ENCODE measurements around the gene SORCS2. TPM values are rescaled to one million over a fixed set of nuclear protein-coding genes. Genes with fewer than 3 reads are reported as not detected.

Gene SORCS2
- 1 to 10 TPM in 5 of 6 experiments, under 1 TPM in 1; 0.18 to 6.2 (median 3.1) TPM for total RNA-seq
- long read RNA-seq: 0 reads

DNA sequence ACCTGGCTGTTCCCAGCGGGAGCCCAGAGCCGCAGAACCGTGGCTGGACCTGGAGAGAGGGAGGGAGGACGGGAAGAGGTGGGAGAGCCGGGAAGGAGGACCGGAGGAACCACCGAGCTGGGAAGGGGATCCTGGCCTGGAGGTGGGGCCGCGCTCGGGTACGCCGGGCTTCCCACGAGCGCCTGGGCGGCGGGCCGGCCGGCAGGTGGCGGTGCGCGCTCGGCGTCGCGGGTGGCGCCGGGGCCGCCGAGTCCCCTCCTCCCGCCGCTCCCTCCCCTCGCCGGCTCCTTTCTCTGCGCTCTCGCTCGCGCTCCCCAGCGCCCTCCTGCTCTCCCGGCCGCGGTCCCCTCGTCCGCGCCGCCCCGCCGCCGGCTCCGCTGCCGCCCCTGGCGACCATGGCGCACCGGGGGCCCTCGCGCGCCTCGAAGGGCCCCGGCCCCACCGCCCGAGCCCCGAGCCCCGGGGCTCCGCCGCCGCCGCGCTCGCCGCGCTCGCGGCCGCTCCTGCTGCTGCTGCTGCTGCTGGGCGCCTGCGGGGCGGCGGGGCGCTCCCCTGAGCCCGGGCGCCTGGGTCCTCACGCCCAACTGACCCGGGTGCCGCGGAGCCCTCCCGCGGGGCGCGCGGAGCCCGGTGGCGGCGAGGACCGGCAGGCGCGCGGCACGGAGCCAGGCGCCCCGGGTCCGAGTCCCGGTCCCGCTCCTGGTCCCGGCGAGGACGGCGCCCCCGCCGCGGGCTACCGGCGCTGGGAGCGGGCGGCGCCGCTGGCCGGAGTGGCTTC, at the start of gene SORCS2:
TSS of gene SORCS2 (plus strand) at position 287 of the 778 bp plus-strand sequence.
- no peak within 1 kb of the TSS for H3K27ac ChIP-seq
- intact Hi-C loops (cut with DNase I): loop anchor here (5.0 to 10.0 kb wide), 3 partner anchors 105 to 602 kb away; no protein-coding TSS in a partner anchor
- H3K4me3 ChIP-seq: peak within 1 kb of the TSS; percentile 46 to 50 (median 47)
- H3K9me3 ChIP-seq: no peaks in the 10 kb centered on the region
- no peaks in the 10 kb centered on the region for H3K36me3 ChIP-seq
- 3% methylated on average over 8 of the region's 116 CpGs for WGBS (ENCODE audit: insufficient coverage, low coverage, low lambda C conversion rate, missing lambda C conversion rate)
- no peaks in the 10 kb centered on the region for H3K27me3 ChIP-seq
- no peak for TF ChIP-seq POLR2A (IDR thresholded peaks at IDR 0.05)
- TF ChIP-seq, protein P1, sequence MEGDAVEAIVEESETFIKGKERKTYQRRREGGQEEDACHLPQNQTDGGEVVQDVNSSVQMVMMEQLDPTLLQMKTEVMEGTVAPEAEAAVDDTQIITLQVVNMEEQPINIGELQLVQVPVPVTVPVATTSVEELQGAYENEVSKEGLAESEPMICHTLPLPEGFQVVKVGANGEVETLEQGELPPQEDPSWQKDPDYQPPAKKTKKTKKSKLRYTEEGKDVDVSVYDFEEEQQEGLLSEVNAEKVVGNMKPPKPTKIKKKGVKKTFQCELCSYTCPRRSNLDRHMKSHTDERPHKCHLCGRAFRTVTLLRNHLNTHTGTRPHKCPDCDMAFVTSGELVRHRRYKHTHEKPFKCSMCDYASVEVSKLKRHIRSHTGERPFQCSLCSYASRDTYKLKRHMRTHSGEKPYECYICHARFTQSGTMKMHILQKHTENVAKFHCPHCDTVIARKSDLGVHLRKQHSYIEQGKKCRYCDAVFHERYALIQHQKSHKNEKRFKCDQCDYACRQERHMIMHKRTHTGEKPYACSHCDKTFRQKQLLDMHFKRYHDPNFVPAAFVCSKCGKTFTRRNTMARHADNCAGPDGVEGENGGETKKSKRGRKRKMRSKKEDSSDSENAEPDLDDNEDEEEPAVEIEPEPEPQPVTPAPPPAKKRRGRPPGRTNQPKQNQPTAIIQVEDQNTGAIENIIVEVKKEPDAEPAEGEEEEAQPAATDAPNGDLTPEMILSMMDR (IDR thresholded peaks at IDR 0.05): peak; percentile 59 to 92 (median 76)
- H3K4me1 ChIP-seq: peaks cover 0 to 14% (median 0%) of the 10 kb centered on the region in 4 donors
- DNase-seq (peak; percentile 67 to 78 (median 74)), ATAC-seq (peak; percentile 86 to 94 (median 90))

DNA sequence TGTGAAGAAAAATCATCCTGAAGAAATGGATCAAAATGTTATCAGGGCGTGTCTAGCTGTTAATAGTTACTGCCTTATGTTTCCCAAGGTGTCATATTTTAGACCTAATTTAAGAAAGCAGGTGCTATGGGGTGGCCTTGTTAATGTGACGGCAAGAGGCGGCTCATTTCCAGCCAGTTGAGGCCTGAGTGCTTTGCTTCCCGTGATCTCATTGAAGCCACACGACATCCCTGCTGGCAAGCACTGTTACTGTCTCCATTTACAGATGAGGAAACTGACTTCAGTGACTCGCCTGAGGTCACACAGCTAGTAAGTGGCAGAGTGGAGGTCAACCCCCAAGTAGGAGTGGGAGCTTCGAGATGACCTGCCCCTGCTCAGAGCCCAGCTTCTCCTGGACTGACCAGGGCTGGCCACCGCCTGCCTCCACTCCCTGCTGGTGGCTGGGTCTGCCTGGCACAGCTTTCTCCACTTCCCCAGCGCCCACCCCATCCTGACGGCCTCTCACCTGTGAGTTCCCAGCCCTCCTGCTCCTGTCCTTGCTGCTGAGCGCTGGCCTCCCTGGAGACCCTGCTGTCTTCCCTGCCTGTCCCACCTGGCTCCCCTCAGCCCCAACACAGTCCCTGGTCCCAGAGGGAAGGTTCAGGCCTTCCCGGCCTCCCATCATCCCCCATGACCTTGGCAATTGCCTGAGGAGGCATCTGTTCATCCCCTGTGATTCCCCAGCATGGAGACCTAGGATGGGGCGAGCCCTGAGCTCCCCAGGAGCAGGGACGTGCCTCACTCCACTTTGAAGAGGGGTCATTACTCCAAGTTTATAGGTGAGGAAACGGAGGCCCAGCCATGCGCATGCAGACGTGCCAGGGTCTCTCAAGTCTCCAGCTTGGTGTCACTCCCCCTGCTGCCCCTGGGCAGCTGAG, 47.7 kb upstream of the SORCS2 start:
- DNase-seq (no peak), ATAC-seq (no peak)
- Histone ChIP-seq H3K4me3 (no peak overlapping the region), H3K4me1 (no peaks in the 10 kb centered on the region), H3K36me3 (no peaks in the 10 kb centered on the region), H3K27me3 (no peaks in the 10 kb centered on the region), H3K9me3 (no peaks in the 10 kb centered on the region), H3K27ac (no peak overlapping the region)
- intact Hi-C loops (cut with DNase I): no loop called here
- WGBS (ENCODE audit: insufficient coverage, low coverage, low lambda C conversion rate, missing lambda C conversion rate): 90% methylated on average over 5 of the region's 17 CpGs
- TF ChIP-seq, protein P1 (IDR thresholded peaks at IDR 0.05): no peak
- no peak for TF ChIP-seq POLR2A (IDR thresholded peaks at IDR 0.05)

DNA sequence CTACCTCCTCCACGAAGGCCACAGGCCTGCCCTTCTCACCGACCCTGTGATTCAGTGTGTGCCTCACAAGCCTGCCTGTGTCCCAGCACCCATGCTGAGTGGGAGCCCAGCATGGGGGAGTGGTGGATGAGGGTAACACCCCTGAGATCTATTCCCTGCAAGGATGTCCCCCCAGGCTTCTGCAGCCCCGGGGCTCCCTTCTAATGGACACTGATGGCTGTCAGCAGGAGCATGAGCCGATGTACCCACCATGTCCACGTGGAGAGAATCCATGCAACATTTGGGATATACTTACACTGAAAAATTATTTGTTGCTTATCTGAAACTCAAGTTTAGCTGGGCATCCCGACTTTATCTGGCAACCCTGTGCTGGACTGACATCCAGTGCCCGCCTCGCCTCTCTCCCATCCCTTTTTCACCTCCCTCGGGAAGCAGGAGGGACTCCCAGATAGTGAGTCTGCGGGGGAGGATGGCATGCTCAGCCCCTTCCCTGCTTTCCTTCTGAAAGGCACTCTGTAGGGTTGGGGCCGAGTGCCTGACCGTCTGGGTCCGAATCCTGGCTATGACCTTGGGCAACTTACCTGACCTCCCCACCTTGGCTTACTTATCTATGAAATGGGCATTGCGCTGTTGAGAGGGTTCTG, 46.9 kb upstream of the SORCS2 start:
- WGBS (ENCODE audit: insufficient coverage, low coverage, low lambda C conversion rate, missing lambda C conversion rate): 65% methylated on average over 8 of the region's 14 CpGs
- no peak for ATAC-seq
- no peaks in the 10 kb centered on the region for H3K4me1 ChIP-seq
- no peaks in the 10 kb centered on the region for H3K9me3 ChIP-seq
- no peak overlapping the region for H3K27ac ChIP-seq
- no peak for DNase-seq
- intact Hi-C loops (cut with DNase I): no loop called here
- H3K36me3 ChIP-seq: no peaks in the 10 kb centered on the region
- H3K4me3 ChIP-seq: no peak overlapping the region
- H3K27me3 ChIP-seq: no peaks in the 10 kb centered on the region
- TF ChIP-seq POLR2A (IDR thresholded peaks at IDR 0.05): no peak
- TF ChIP-seq, protein P1 (IDR thresholded peaks at IDR 0.05): no peak

DNA sequence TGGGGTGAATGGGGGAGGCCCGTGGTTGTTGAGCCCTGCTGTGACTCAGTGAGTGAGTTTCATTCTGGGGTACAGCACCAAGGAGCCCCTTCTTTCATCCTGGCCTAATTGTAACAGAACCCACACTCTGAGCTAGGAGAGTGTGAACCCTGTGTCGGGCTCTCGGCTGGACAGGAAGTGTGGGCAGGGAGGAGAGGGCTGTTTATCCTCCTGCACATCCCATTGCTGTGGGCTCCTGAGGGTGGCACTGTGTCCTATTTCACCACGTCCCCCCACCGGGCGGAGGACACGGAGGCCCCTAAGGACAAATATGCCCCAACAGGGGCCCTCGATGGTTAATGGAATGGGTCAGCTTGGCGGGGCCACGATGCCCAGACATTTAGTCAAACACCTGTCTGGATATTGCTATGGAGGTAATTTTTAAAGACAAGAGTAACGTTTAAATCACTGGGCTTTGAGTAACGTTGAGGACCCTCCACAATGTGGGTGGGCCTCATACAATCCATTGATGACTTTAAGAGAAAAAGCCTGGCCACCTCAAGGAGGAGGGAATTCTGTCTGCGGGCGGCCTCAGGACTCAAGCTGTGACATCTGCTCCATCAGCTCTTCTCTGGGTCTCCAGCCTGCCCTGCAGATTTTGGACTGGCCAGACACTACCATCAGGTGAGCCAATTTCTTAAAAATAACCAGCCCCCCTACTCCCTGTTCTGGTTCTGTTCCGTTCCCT, 46.1 kb upstream of the SORCS2 start:
- ATAC-seq (no peak), DNase-seq (no peak)
- no peaks in the 10 kb centered on the region for H3K9me3 ChIP-seq
- intact Hi-C loops (cut with DNase I): no loop called here
- H3K27ac ChIP-seq: no peak overlapping the region
- no peaks in the 10 kb centered on the region for H3K4me1 ChIP-seq
- no peaks in the 10 kb centered on the region for H3K36me3 ChIP-seq
- no peaks in the 10 kb centered on the region for H3K27me3 ChIP-seq
- TF ChIP-seq POLR2A (IDR thresholded peaks at IDR 0.05): no peak
- TF ChIP-seq, protein P1 (IDR thresholded peaks at IDR 0.05): no peak
- H3K4me3 ChIP-seq: no peak overlapping the region
- 45% methylated on average over 8 of the region's 15 CpGs for WGBS (ENCODE audit: insufficient coverage, low coverage, low lambda C conversion rate, missing lambda C conversion rate)

All from right lobe of liver (tissue), 6 donors.